ENCODE measurements around the gene ST8SIA1. TPM values are rescaled to one million over a fixed set of nuclear protein-coding genes. Genes with fewer than 3 reads are reported as not detected.
A peak's percentile ranks its signal among the peaks of the same experiment; 100 is the strongest.

ST8SIA1 gene
- total RNA-seq, 4 donors from 2014 or later: 6.9 to 18.0 (median 11.4) TPM

- DNase-seq (ENCODE audit: low spot score in 2 of 2): no peak
- no peak overlapping the region for H3K4me3 ChIP-seq
- 66% methylated on average over 6 of the region's 6 CpGs for WGBS
- H3K27ac ChIP-seq: no peak overlapping the region
- no peak for TF ChIP-seq POLR2AphosphoS5 (IDR thresholded peaks at IDR 0.05)
- peaks cover 22% of the 10 kb centered on the region for H3K4me1 ChIP-seq
- no peaks in the 10 kb centered on the region for H3K36me3 ChIP-seq
- no peaks in the 10 kb centered on the region for H3K9me3 ChIP-seq
- no peaks in the 10 kb centered on the region for H3K27me3 ChIP-seq
Measured at GRCh38 chr12:22257100-22257499, 77.4 kb downstream of the ST8SIA1 start.

GRCh38 chr12:22256605-22257004 is 77.9 kb downstream of the ST8SIA1 start:
- H3K4me3 ChIP-seq: no peak overlapping the region
- peaks cover 22% of the 10 kb centered on the region for H3K4me1 ChIP-seq
- H3K9me3 ChIP-seq: no peaks in the 10 kb centered on the region
- no peak for DNase-seq (ENCODE audit: low spot score in 2 of 2)
- H3K27me3 ChIP-seq: no peaks in the 10 kb centered on the region
- 30% methylated on average over 1 of the region's 1 CpG for WGBS
- H3K36me3 ChIP-seq: no peaks in the 10 kb centered on the region
- H3K27ac ChIP-seq: no peak overlapping the region
- TF ChIP-seq POLR2AphosphoS5 (IDR thresholded peaks at IDR 0.05) (no peak), CTCF (IDR thresholded peaks at IDR 0.05) (no peak), POLR2A (IDR thresholded peaks at IDR 0.05) (no peak), EP300 (IDR thresholded peaks at IDR 0.05) (no peak)

- H3K9me3 ChIP-seq: no peaks in the 10 kb centered on the region
- no peaks in the 10 kb centered on the region for H3K36me3 ChIP-seq
- no peak for DNase-seq (ENCODE audit: low spot score in 2 of 2)
- TF ChIP-seq EP300 (IDR thresholded peaks at IDR 0.05) (no peak), CTCF (IDR thresholded peaks at IDR 0.05) (no peak), POLR2AphosphoS5 (IDR thresholded peaks at IDR 0.05) (no peak), POLR2A (IDR thresholded peaks at IDR 0.05) (no peak)
- no peaks in the 10 kb centered on the region for H3K27me3 ChIP-seq
- peaks cover 22% of the 10 kb centered on the region for H3K4me1 ChIP-seq
- peak overlapping the region; percentile 23 for H3K27ac ChIP-seq
- H3K4me3 ChIP-seq: no peak overlapping the region
- 68% methylated on average over 7 of the region's 7 CpGs for WGBS
Measured at GRCh38 chr12:22256041-22256441, 78.5 kb downstream of the ST8SIA1 start.

GRCh38 chr12:22255097-22255496 is 79.4 kb downstream of the ST8SIA1 start:
- Histone ChIP-seq H3K4me1 (peaks cover 22% of the 10 kb centered on the region), H3K27ac (no peak overlapping the region), H3K9me3 (no peaks in the 10 kb centered on the region), H3K36me3 (no peaks in the 10 kb centered on the region), H3K27me3 (no peaks in the 10 kb centered on the region), H3K4me3 (no peak overlapping the region)
- TF ChIP-seq POLR2A (IDR thresholded peaks at IDR 0.05) (no peak), EP300 (IDR thresholded peaks at IDR 0.05) (no peak), CTCF (IDR thresholded peaks at IDR 0.05) (no peak), POLR2AphosphoS5 (IDR thresholded peaks at IDR 0.05) (no peak)
- WGBS: 47% methylated on average over 11 of the region's 11 CpGs
- DNase-seq (ENCODE audit: low spot score in 2 of 2): no peak

- Histone ChIP-seq H3K9me3 (no peaks in the 10 kb centered on the region), H3K27ac (no peak overlapping the region), H3K4me3 (no peak overlapping the region), H3K27me3 (no peaks in the 10 kb centered on the region), H3K4me1 (peaks cover 22% of the 10 kb centered on the region), H3K36me3 (no peaks in the 10 kb centered on the region)
- TF ChIP-seq CTCF (IDR thresholded peaks at IDR 0.05) (no peak), EP300 (IDR thresholded peaks at IDR 0.05) (no peak), POLR2AphosphoS5 (IDR thresholded peaks at IDR 0.05) (no peak), POLR2A (IDR thresholded peaks at IDR 0.05) (no peak)
- no peak for DNase-seq (ENCODE audit: low spot score in 2 of 2)
- whole genome bisulfite sequencing: 60% methylated on average over 7 of the region's 7 CpGs
Measured at GRCh38 chr12:22254478-22254877, 80.0 kb downstream of the ST8SIA1 start.

GRCh38 chr12:22252057-22252456 is 82.5 kb downstream of the ST8SIA1 start:
- H3K27me3 ChIP-seq: no peaks in the 10 kb centered on the region
- WGBS: 86% methylated on average over 3 of the region's 3 CpGs
- peaks cover 22% of the 10 kb centered on the region for H3K4me1 ChIP-seq
- TF ChIP-seq POLR2A (IDR thresholded peaks at IDR 0.05) (no peak), EP300 (IDR thresholded peaks at IDR 0.05) (no peak), POLR2AphosphoS5 (IDR thresholded peaks at IDR 0.05) (no peak), CTCF (IDR thresholded peaks at IDR 0.05) (no peak)
- H3K27ac ChIP-seq: no peak overlapping the region
- no peak overlapping the region for H3K4me3 ChIP-seq
- DNase-seq (ENCODE audit: low spot score in 2 of 2): no peak
- no peaks in the 10 kb centered on the region for H3K9me3 ChIP-seq
- no peaks in the 10 kb centered on the region for H3K36me3 ChIP-seq

Data from suprapubic skin (tissue), 4 donors.